WTC11 (cell line): ENCODE measurements around the gene WDR75.

Experiments used
- SP1 ChIP-seq: sonication (generic); formaldehyde crosslinking; conservative IDR thresholded peaks from 2 replicates; pipeline ENCODE4 v1.8.1; 2022; ENCODE audit warnings: missing genetic modification reagents
- TF ChIP-seq, protein P1 (sequence below): sonication (generic); formaldehyde crosslinking; IDR thresholded peaks from 2 replicates; pipeline ENCODE4 v1.8.1; 2023; ENCODE audit warnings: mild to moderate bottlenecking, moderate library complexity, missing genetic modification reagents

DNA sequence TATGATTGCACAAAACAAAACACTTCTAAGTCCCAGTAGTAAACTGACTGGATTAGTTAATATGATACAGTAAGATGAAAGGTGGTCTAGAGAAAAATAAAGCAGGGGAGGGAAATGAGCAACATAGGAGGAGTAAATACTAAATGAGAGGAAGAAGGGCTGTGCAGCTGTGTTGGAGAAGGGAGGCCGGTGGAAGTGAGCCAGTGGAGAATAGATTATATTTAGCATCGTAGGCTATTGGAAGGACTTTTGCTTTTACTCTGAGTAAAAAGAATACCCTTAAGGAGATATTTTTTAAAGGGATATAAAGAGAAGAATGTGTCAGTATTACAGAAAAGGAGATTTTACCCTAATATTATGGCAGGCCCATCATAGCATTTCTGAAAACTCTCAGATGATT, 12.7 kb downstream of the WDR75 start:
- TF ChIP-seq SP1 (CRISPR knock-in tag), result no peak
- TF ChIP-seq, protein P1, sequence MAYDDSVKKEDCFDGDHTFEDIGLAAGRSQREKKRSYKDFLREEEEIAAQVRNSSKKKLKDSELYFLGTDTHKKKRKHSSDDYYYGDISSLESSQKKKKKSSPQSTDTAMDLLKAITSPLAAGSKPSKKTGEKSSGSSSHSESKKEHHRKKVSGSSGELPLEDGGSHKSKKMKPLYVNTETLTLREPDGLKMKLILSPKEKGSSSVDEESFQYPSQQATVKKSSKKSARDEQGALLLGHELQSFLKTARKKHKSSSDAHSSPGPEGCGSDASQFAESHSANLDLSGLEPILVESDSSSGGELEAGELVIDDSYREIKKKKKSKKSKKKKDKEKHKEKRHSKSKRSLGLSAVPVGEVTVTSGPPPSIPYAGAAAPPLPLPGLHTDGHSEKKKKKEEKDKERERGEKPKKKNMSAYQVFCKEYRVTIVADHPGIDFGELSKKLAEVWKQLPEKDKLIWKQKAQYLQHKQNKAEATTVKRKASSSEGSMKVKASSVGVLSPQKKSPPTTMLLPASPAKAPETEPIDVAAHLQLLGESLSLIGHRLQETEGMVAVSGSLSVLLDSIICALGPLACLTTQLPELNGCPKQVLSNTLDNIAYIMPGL (CRISPR knock-in tag), result no peak
